Globus pallidus (tissue), 1 donor: Measurements from ENCODE around the gene PALD1.

Experiments
- DNase-seq: peaks from one replicate; pipeline ENCODE4 v3.0.0-alpha.2; 2015; ENCODE audit warnings: low spot score

PALD1 gene

GRCh38 chr10:70478191-70479164 lies at the start of gene PALD1:
PALD1 (plus strand) TSS chr10:70478767; CDS start chr10:70525952, 47,185 bp downstream.
- DNase-seq = peak; percentile 56

- peak; percentile 56 for DNase-seq
Observed at GRCh38 chr10:70430493-70431445, 47.8 kb upstream of the PALD1 start.

GRCh38 chr10:70432101-70432500 lies 46.5 kb upstream of the PALD1 start:
- peak; percentile 91 for DNase-seq

GRCh38 chr10:70432561-70433263 lies 45.9 kb upstream of the PALD1 start:
- no peak for DNase-seq

GRCh38 chr10:70433581-70434280 lies 44.8 kb upstream of the PALD1 start:
- no peak for DNase-seq

- no peak for DNase-seq
Observed at GRCh38 chr10:70435241-70436085, 43.1 kb upstream of the PALD1 start.

GRCh38 chr10:70437721-70438120 lies 40.8 kb upstream of the PALD1 start:
- DNase-seq = no peak

- DNase-seq = no peak
Observed at GRCh38 chr10:70440296-70441160, 38.0 kb upstream of the PALD1 start.

GRCh38 chr10:70441161-70441894 lies 37.2 kb upstream of the PALD1 start, which contains the start of gene NODAL:
NODAL (minus strand) TSS chr10:70441681; CDS start chr10:70441667, 14 bp downstream.
- no peak for DNase-seq

- DNase-seq = no peak
Observed at GRCh38 chr10:70441895-70442309, 36.7 kb upstream of the PALD1 start.

- DNase-seq = no peak
Observed at GRCh38 chr10:70442332-70442988, 36.1 kb upstream of the PALD1 start.

GRCh38 chr10:70444744-70445143 lies 33.8 kb upstream of the PALD1 start:
- no peak for DNase-seq

- DNase-seq = no peak
Observed at GRCh38 chr10:70445718-70446657, 32.6 kb upstream of the PALD1 start.

GRCh38 chr10:70448236-70448635 lies 30.3 kb upstream of the PALD1 start:
- no peak for DNase-seq

- no peak for DNase-seq
Observed at GRCh38 chr10:70455213-70455630, 23.3 kb upstream of the PALD1 start.

GRCh38 chr10:70456164-70456563 lies 22.4 kb upstream of the PALD1 start:
- no peak for DNase-seq
